Kidney (tissue), 14 donors: ENCODE measurements around the gene DCBLD2. TPM values are rescaled to one million over a fixed set of nuclear protein-coding genes. Genes with fewer than 3 reads are reported as not detected.
A peak's percentile ranks its signal among the peaks of the same experiment; 100 is the strongest.

Experiments
- DNase-seq, 5 donors: peaks; one replicate each; pipeline ENCODE4 v3.0.0-alpha.2; 2013 to 2020
- FAIRE-seq: peaks from 2 replicates; lab custom pipeline; 2012; peaks lifted over from hg19 to GRCh38; lab: Jason Lieb, UNC
- H3K27ac ChIP-seq, 2 donors: one replicate each; pipeline ENCODE4 v1.7.0; 2013; ENCODE audit warnings: low read depth in 2 of 2, low read length in 2 of 2, inconsistent platforms in 1 of 2
- H3K27me3 ChIP-seq: one replicate; pipeline ENCODE4 v1.7.1; 2013; ENCODE audit warnings: low read length, inconsistent platforms; ENCODE audit not compliant: control insufficient read depth, insufficient read depth
- H3K36me3 ChIP-seq, 3 donors: one replicate each; pipeline versions ENCODE4 v1.7.0 to v1.7.1; 2013; ENCODE audit warnings: low read length in 3 of 3, control low read depth in 1 of 3, inconsistent platforms in 1 of 3; ENCODE audit not compliant: insufficient read depth in 3 of 3, control insufficient read depth in 2 of 3
- H3K4me1 ChIP-seq, 3 donors: one replicate each; pipeline versions ENCODE4 v1.7.0 to v1.7.1; 2013; ENCODE audit warnings: low read length in 3 of 3, inconsistent platforms in 1 of 3, low read depth in 1 of 3; ENCODE audit not compliant: control insufficient read depth in 2 of 3, insufficient read depth in 2 of 3
- H3K4me3 ChIP-seq, 3 donors: one replicate each; pipeline versions ENCODE4 v1.7.0 to v1.8.1; 2013; ENCODE audit warnings: low read length in 3 of 3, control low read depth in 1 of 3, inconsistent platforms in 1 of 3
- H3K9ac ChIP-seq, 3 donors: one replicate each; pipeline versions ENCODE4 v1.7.0 to v1.7.1; 2013; ENCODE audit warnings: low read length in 3 of 3, control low read depth in 1 of 3, inconsistent platforms in 1 of 3
- H3K9me3 ChIP-seq, 3 donors: one replicate each; pipeline versions ENCODE4 v1.7.0 to v1.7.1; 2013; ENCODE audit warnings: low read length in 3 of 3, control low read depth in 1 of 3, inconsistent platforms in 1 of 3; ENCODE audit not compliant: control insufficient read depth in 2 of 3, insufficient read depth in 1 of 3
- CTCF ChIP-seq: IDR thresholded peaks from 3 replicates; pipeline ENCODE4 v1.5.1; 2012; ENCODE audit warnings: mild to moderate bottlenecking, moderate library complexity, borderline replicate concordance; ENCODE audit not compliant: insufficient read depth; ENCODE audit errors: extremely low read depth
- intact Hi-C: fragments of 100-400 bp; cut with DNase I; formaldehyde crosslinking; loops from one replicate; pipeline ENCODE4 v1.11.1; 2022
- polyA plus RNA-seq: library from polyadenylated mRNA; stranded (reverse); fragments of 350-450 nt; fragmentation: Illumina TruSeq; extraction: RNeasy Lipid Tissue Mini Kit (QIAGEN cat#74804); gene quantifications from one replicate; pipeline ENCODE4 v1.2.3, GENCODE V29; 2014; ENCODE audit warnings: low read depth, low replicate concordance; ENCODE audit not compliant: insufficient read depth
- total RNA-seq: library from RNA; stranded (reverse); fragmentation: NEBNext Ultra II Directional; extraction: Animal tissue kit (Norgen Biotek cat#: 25700); gene quantifications from one replicate; pipeline ENCODE4 v1.2.1, GENCODE V29; 2021
- donor health status: control.
- donor health status: control.
- donor health status: control.
- donor health status: control.
- donor health status: control.
- donor health status: DM: yes; HTN: yes; CAD: no.
- donor health status: Normal renal cell carcinoma (clear cell type).

The DCBLD2 gene
- total and polyA plus RNA-seq, 2 donors from 2014 or later = 8.0 to 39.3 TPM

GRCh38 chr3:98799479-98799878 is 102.0 kb downstream of the DCBLD2 start:
- FAIRE-seq (no peak), DNase-seq (no peak)
- TF ChIP-seq CTCF = no peak
- Histone ChIP-seq H3K9me3 (no peaks in the 10 kb centered on the region), H3K4me3 (no peak overlapping the region), H3K27me3 (no peaks in the 10 kb centered on the region), H3K9ac (no peak overlapping the region), H3K27ac (no peak overlapping the region), H3K4me1 (peaks cover 0 to 10% (median 0%) of the 10 kb centered on the region in 3 donors), H3K36me3 (peaks cover 0 to 4% (median 3%) of the 10 kb centered on the region in 3 donors)
- intact Hi-C loops = no loop called here

GRCh38 chr3:98798820-98799219 is 102.7 kb downstream of the DCBLD2 start:
- Histone ChIP-seq H3K36me3 (peaks cover 0 to 4% (median 3%) of the 10 kb centered on the region in 3 donors), H3K9ac (no peak overlapping the region), H3K27me3 (no peaks in the 10 kb centered on the region), H3K27ac (no peak overlapping the region), H3K9me3 (no peaks in the 10 kb centered on the region), H3K4me1 (peaks cover 0 to 10% (median 0%) of the 10 kb centered on the region in 3 donors), H3K4me3 (no peak overlapping the region)
- DNase-seq = no peak
- peak; percentile 7 for TF ChIP-seq CTCF
- no peak for FAIRE-seq
- intact Hi-C loops = no loop called here

GRCh38 chr3:98797905-98798304 is 103.6 kb downstream of the DCBLD2 start:
- Histone ChIP-seq H3K4me3 (no peak overlapping the region), H3K4me1 (peaks cover 0 to 10% (median 0%) of the 10 kb centered on the region in 3 donors), H3K9ac (no peak overlapping the region), H3K27ac (no peak overlapping the region), H3K36me3 (peaks cover 0 to 4% (median 3%) of the 10 kb centered on the region in 3 donors), H3K27me3 (no peaks in the 10 kb centered on the region), H3K9me3 (no peaks in the 10 kb centered on the region)
- intact Hi-C loops = no loop called here
- DNase-seq (no peak), FAIRE-seq (no peak)
- TF ChIP-seq CTCF = no peak

GRCh38 chr3:98796334-98796733 is 105.2 kb downstream of the DCBLD2 start:
- no peak for TF ChIP-seq CTCF
- Histone ChIP-seq H3K4me3 (no peak overlapping the region), H3K4me1 (peaks cover 0 to 10% (median 0%) of the 10 kb centered on the region in 3 donors), H3K27me3 (no peaks in the 10 kb centered on the region), H3K36me3 (peaks cover 0 to 4% (median 3%) of the 10 kb centered on the region in 3 donors), H3K9me3 (no peaks in the 10 kb centered on the region), H3K9ac (no peak overlapping the region), H3K27ac (no peak overlapping the region)
- no peak for DNase-seq
- no peak for FAIRE-seq
- intact Hi-C loops = no loop called here
